Activated CD8-positive, alpha-beta memory T cell treated with anti-CD3 and anti-CD28 coated beads, Interleukin-2, amount 50 U/mL, for 4 hours (primary cell): ENCODE measurements around the gene CCDC3.

ENCODE experiments used
- DNase-seq: peaks from one replicate; pipeline ENCODE4 v3.0.0-alpha.2; 2020

The CCDC3 gene

DNA sequence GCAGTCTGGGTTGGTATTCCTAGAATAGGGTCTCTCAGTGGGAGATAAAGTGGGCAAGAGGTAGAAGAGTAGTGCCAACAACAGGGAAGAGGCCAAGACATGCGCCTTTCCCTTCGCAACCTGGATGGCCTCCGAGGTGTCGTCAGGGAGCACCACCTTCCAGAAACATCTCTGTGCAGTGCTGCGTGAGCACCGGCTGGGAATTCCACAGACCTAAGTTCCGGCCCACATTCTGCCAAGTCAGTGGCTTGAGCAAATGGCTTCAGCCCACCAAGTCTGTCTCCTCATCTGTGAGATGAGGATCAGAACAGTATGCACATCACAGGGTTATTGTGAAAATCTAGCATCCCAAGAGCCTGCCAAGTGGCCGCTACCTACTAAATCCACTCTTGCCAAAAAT is 40.6 kb downstream of the CCDC3 start:
- no peak for DNase-seq

DNA sequence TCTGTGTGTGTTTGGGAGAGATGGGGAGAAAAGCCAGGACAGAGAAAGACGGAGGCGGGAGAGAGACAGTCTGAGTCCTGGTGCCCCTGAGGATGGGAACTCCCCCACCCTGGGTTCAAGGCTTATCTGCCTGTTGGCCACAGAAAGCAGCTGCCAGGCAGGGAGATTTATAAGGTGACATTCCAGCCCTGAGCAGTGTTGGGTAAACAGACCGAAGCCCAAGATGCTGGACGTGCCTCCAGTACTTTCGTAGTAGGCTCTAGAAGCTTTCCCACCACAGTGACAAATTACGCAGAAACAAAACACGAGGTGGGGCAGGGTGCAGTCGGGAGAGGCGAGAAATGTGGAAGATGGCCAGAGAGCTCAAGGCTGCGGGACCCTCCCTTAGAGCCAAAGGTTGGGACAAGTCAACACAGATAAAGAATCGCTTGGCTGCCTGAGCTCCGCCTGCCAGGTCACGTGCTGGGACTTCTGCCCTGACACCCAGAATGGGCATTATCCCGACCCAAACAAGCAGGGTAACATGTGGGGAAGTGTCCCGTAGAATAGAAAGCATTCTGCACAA is 41.1 kb downstream of the CCDC3 start:
- DNase-seq, result no peak

DNA sequence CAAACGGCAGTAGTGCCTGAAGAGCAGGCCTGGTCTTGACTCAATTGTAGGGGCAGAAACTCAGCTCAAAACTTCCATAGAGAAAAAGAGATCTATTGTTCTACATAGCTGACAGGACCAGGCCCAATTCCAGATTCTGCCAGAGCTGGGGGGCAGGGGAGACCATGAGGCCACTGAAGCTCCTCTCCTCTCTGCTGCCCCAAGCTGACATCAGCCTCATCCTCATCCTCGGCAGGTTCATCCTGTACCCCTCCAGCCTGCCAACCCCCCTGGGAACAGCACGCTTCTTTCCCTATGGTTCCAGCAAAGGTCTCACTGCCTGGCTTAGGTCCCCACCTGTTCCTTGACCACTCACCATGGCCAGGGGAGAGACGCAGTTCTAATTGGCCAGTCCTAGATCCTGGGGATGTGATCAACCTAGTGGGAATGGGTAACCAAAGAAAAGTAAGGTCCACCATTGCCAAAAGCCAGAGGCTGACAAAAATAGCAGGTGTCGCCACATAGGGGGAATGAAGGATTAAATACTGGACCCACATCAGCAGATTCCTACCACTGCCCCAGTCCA is 42.9 kb downstream of the CCDC3 start:
- DNase-seq, result no peak

DNA sequence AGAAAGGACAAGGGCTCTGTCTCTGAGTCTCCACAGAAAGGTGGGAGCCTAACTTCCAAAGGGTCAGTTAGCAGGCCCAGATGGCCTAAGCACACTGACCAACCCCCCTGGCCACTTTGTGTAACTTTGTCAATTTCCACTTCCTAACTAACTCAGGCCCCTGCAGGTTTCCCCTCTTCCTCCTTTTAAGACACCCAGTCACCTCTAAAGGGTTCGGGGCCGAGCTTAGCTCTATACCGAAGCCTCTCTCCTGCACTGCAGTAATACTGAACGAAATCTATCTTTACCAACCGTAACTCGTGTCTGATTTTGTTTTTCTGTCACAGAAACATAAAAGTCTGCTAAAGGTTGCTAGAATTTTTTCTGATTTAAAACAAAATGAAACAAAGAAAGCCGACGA is 44.4 kb downstream of the CCDC3 start:
- DNase-seq, result no peak

DNA sequence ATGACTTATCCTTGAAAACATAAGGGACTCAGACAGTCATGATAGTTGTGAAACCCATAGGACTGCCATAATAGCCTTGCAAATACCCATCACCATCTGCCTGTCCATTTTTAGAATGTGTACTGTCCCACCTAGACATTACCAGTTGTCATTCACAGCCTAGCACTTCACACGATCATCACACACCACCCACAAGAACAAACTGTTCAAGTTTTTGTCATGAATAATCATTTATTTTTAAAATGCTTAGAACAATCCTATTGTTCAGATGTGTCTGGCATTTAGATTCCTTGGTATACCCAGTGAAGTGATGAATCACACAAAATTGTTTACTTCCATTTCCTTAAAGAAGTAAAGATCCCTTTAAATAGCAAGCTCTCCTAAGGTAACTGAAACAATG is 46.6 kb downstream of the CCDC3 start:
- no peak for DNase-seq

DNA sequence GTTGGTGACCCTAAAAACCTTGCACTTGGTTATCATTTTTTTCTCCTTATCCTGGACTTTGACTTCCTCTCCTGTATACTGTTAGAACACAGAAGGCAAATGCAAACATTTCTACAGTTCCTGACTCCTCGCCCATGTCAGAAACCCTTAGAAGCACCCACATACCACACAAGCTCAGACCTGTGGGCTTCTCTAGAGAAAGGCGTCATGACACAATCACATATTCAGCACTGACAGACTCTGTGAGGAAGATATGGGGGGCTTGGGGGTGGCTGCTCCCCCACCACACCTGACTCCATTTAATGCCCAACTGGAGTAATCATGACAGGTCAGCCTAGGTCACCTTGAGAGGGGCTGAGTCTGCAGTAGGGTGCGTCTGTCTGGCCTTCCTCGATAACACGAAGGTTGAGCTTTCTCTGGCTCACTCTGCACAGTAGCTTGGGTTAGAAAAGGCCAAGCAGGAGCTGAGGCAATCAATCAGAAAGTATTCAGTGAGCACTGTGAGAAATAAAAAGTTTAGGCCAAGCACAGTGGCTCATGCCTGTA is 50.9 kb downstream of the CCDC3 start:
- DNase-seq, result no peak

DNA sequence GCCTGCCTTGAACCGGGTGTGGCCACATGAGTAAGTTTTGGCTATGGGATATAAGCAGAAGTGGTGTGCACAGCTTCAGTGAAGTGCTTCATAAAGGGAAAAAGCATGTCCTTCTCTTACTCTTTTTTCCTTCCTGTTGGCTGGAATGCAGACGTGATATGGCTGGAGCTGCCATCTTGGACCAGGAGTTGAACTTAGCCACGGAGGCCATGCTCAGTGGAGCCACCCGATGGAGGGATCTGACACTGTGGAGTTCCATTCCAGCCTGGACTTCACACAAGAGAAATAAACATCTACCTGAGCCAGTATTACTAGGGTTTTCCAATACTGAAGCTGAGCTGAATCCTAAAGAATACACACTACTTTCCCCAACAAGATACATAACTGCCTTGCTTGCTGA is 52.3 kb downstream of the CCDC3 start:
- DNase-seq, result no peak

DNA sequence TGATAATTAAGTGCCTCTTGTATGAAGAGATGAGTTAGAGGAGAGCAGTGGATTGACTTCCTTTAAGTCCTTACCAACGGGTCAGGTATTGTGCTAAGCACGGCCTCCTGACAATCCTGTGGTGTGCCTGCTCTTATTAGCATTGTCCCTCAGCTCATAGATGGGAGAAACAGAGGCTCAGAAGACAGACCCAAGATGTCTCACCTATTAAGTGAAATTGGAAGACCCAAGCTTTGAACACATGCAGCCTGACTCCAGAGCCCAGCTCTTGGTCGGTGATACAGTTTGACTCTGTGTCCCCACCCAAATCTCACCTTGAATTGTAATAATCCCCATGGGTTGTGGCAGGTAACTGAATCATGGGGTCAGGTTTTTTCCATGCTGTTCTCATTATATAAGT is 53.8 kb downstream of the CCDC3 start:
- no peak for DNase-seq

DNA sequence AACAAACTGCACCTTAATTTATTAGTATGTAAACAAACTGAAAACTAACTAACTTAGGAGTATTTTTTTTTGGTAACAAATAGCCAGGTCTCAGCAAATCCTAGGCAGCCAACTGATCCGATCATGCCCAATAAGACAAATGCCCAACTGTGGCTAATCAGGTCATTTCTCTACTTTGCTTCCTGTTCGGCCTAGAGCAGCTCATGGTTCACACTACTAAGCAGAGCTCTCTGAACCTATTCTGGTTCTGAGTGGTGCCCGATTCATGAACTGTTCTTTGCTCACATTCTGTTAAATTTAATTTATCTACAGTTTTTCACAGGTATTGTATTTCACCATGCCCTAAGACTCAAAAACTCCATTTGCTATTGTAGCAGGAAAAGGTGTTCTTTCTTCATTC is 55.1 kb downstream of the CCDC3 start:
- DNase-seq, result no peak

DNA sequence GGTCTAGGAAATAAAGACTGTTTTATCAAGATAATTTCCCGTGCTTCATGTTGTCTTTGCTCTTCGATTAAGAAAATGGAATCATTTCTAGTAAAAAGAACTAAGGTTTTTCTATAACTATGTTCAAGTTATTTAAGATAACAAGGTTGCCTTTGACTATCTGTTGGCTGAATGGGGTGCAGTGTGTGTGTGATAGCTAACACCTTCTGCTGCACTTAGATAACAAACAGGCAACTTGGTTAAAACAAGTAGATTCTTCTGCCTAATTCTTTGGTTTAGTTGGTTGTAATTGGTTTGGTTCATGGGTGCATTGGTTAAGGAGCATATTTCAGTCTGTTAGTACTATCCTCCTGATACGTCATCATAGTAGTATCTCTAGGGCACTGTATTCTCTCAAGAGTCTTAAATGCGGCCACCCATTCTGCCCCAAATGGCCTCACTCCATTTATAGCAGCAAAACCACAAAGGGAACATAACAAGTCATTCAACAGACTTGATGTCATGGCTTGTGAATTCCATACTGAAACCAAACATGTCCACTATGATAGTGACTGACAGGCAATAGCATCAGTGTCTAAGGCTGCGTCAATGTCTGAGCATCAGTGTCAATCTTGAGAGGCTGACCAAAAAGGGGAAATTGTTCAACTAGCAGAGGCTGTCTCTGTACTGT is 55.7 kb downstream of the CCDC3 start:
- DNase-seq, result no peak

DNA sequence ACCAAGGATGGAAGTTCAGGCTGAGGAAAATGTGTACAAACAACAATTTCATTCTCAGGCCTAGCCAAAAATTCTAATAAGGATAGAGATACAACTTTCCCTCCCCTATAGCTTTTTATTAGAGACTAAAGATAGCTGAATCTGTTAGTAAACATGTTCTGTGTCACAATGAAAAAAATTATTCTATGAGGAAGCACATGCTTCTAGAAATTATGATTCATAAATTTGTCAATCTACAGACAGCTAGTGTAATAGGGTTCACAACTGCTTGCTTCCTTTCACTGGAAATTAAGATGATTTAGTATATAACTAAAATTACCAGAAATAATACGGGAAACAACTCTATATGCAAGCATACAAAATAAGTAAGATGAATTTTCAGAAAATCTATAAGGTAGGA is 56.6 kb downstream of the CCDC3 start:
- DNase-seq, result no peak

DNA sequence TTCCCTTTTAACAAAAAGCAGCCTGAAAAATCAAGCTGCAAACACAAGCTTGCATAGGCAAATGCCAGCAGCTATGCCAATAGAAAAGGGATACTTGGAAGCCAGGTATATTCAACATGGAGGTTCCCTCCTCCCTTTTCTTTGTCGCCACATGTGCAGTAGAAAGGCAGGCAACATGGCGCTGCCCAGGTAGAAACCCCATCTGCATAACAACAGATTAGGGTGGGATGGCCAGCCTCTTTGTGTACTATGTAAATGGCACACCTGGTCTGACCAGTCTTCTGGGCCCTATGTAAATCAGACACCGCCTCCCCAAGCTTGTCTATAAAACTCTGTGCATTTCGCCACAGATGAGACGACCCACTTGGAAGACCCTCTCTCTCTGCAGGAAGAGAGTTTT is 58.1 kb downstream of the CCDC3 start:
- no peak for DNase-seq

DNA sequence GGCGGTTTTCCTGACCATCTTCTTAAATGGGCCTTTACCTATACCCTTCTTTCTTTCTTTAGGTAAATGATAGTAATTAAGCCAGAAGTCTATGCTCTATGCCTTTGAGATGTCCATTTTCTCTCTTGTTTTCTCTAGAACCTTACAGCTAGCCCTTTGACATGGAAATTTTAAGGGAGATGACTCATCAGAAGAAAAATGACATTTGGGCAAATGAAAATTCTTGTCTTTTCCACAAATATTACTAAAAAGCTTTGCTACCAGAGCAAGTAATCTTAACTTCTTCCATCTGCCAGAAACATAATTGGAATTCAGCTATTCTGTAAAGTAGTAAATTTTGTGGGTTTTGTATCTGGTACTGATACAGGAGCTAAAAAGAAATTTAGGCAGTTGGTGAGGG is 59.5 kb downstream of the CCDC3 start:
- no peak for DNase-seq

DNA sequence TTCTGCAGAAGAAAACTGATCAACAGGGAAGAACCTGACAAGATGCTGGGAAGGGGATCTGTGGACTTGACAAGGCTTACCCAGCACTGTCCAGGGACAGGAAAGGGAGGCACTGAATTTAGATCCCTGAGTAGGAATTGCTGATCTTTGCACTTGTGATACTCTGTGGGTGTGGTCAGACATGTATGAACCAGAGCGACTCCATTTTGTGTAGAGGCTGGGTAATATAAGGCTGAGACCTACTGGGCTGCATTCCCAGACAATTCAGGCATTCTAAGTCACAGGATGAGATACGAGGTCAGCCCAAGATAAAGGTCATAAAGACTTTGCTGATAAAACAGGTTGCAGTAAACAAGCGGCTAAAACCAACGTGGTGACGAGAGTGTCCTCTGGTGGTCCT is 60.7 kb downstream of the CCDC3 start:
- DNase-seq, result no peak

DNA sequence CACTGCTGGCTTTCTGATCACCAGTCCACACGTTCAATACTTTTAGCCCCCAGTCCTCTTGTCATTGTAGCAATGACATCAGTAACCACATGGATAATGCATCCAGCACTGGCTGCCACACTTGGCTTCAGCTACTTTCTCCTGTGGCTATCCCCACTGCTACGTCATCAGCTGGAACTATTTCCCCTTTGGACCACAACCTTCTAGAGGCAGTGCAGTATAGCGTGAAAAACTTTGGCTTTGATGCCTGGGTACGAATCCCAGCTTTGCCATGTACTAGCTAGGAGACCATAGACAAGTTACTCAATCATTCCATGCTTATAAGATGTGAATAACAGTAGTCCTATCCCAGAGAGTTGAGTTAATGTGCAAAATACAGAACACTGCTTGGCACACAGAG is 63.2 kb downstream of the CCDC3 start:
- no peak for DNase-seq

DNA sequence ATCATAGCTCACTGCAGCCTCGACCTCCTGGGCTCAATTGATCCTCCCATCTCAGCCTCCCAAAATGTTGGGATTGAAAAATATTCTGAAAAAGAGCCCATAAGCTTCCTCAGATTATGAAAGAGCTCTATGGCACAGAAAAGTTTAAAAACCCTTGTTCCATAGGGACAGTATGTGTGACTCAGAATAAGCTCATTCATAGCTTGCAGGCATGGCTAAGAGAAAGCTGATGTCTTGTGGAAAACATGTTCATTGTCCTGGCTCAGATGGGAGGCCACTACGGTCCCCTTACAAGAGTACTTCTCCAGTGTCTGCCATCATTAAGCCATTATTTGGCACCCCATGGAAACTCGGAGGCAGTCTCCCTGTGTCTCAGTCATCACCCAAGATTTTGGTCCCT is 64.0 kb downstream of the CCDC3 start:
- no peak for DNase-seq

DNA sequence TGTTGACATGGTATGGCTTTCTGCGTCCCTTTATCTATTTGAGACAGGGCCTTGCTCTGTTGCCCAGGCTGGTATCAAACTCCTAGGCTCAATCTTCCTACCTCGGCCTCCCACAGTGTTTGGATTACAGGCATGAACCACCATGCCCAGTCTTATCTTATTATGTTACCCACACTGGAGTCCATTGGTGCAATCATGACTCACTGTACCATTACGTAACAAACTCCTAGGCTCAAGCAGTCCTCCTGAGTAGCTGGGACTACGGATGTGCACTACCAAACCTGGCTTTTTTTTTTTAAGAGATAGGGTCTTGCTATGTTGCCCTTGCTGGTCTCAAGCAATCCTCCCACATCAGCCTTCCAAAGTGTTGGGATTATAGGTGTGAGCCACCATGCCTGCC is 66.7 kb downstream of the CCDC3 start:
- no peak for DNase-seq

DNA sequence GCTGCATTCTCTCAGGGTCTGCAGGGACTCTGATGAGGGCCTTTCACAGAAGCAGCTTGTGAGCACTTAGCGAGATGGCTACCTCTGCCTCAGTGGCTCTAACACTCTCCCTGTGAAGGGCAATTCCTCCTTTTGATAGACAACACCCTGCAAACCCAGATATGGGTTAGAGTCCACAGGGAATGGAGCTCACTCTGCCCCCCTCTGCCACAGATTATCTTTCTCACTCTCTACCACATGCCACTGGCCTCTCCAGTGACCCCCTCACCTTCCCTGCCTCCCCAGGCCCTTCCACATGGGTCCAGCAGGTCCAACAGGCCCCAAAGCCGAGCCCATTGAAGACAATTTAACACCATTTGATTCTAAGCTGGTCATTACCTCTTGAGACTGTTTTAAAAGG is 72.1 kb downstream of the CCDC3 start:
- DNase-seq, result no peak

DNA sequence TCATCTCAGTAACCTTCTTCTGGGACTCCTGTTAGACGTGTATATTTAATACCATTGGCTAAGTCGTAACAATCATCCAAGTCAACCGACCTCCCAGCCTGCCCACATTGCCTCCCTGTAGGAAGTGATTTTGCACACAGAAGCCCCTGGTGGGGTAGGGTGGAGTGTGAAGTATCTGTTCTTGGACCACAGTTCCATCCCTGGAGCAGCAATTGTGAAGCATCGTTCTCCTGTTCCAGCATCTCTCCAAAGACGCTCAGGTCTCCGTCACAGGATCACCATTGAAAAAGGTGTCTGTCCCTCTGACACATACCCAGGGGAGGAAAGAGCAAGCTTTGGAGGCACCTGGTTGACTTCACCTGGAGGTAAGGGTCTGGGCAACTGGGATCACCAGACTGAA is 72.9 kb downstream of the CCDC3 start:
- DNase-seq, result no peak

DNA sequence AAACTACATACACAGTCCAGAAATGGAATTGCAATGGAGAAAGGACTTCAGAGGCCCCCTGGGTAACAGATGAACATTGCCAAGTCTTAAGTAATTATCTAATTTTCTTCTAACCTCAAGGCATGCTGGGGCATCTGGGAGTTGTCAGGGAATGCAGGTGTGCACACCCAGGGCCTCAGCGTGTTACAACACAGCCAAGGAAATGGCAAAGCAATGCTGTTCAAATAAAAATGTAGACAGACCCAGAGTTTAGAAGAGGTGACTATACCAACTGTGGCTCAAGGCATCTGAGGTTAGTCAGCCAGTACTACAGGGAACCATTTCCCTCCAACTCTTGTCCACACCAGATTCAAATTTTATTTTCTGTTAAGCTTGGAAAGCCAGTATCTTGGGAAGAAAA is 73.6 kb downstream of the CCDC3 start:
- no peak for DNase-seq

DNA sequence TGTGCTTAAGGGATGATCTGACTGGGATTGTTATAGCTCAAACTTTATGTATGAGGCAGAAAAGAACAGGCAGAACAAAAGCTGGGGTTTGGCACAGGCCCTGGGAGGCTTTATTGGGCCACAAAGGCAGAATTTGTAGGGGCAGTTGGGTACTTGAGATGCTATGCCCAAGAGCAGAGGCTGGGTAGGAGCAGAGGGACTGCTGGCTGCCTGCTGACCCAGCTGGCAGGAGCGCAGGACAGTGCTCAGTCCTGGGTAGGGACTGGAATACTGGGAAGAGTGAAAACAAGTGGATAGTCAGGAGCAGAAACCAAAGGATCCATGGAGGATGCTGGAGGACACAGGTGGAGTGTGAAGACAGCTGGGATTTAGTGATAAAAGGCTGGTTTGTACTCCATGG is 75.7 kb downstream of the CCDC3 start:
- no peak for DNase-seq

DNA sequence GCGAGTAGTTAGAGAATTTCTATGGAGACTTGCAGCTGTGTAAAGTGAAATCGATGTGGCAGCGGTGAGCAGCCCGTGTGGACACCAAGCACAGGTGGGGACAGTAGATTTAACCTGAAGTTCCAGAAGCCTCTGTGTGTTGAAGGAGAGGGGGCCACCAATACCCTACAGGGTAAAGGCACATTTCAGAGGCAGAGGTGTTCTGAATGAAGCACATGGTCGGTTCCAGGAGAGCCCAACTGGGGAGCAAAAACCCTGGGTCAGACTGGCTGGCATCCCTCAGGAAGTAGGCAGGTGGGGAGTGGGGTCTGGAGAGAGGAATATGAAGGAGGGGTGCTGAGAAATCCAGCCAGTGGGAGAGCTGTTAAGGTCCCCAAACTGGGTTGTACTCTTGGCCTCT is 76.6 kb downstream of the CCDC3 start:
- DNase-seq, result no peak

DNA sequence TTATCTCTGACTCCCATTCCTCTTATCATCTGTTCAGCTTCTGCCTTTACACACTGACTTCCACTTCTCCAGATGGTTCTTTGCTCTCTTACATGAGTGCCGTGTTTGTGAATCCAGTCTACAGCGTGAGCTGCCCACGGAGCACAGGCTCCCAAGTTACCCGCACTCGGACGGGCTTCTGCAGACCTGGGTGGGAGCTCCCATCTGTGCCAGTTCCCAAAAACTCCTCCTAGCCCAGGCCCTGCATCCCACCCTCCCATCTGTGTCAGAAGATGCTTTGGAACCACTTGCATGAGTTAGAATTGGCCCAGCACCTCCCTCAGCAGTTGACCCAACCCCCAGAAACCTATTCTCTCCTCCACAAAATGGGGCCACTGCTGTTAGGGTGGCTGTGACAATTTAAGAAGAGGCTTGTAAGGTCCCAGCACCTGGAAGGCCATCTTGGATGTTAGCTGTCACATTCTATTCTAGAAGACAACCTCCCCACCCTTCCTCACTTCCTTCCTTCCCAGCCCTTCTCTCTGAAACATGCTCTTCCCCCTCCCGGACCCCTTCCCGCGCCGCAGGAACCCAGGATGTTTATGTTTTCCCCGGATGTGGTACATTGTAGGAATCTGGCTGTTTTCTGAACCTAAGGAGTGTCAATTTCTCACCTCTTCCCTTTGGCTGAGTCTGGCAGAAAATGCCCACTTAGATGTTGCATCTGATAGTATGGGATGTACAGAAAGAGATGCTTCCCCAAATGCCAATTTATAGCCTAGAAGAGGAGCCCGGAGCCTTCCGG is 79.2 kb downstream of the CCDC3 start:
- DNase-seq, result no peak

DNA sequence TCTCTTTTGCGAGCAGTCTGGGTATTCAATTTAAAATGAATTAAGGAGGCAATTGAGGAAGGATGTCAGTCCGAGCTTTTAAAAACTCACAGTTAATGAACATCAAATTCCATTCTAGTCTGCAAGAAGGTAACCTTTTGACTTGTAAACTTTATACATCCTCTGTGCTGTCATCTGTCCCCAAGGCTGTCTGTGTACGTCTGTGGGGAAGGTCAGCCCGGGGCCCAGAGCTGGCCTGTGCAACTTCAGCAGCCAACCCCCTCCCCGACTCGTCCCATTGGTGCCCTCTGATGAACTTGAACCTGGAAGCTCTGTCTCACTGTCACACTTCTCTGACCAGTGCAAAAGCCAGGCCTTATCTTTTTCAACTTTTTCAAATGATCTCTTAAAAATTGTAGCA is 80.3 kb downstream of the CCDC3 start:
- DNase-seq, result no peak
